Aorta (tissue), 5 donors: ENCODE measurements around the gene TP53. TPM values are rescaled to one million over a fixed set of nuclear protein-coding genes. Genes with fewer than 3 reads are reported as not detected.
"Not testable (repeated sequence)": the region's sequence is repeated elsewhere in the genome, so short reads cannot be mapped to it uniquely, and the experiment has no call there.

ENCODE experiments used
- ATAC-seq: fragments of 200-7000 bp; cut with Tn5 transposase; one replicate; pipeline ENCODE4 v1.9.1; 2022; ENCODE audit warnings: moderate library complexity; ENCODE audit not compliant: low FRiP score
- DNase-seq, 2 donors: peaks; one replicate each; pipeline ENCODE4 v3.0.0-alpha.2; 2020
- H3K27ac ChIP-seq, 2 donors: one replicate each; pipeline ENCODE4 v1.5.1; 2013; ENCODE audit warnings: low read length in 2 of 2, mild to moderate bottlenecking in 2 of 2, moderate library complexity in 2 of 2, control low read depth in 1 of 2, inconsistent platforms in 1 of 2, low read depth in 1 of 2
- H3K27me3 ChIP-seq, 2 donors: one replicate each; pipeline ENCODE4 v1.6.1; 2013; ENCODE audit warnings: control low read depth in 1 of 2, low read length in 1 of 2, mild to moderate bottlenecking in 1 of 2, moderate library complexity in 1 of 2; ENCODE audit not compliant: insufficient read depth in 2 of 2, control insufficient read depth in 1 of 2
- H3K36me3 ChIP-seq, 2 donors: one replicate each; pipeline ENCODE4 v1.6.1; 2013; ENCODE audit warnings: control low read depth in 1 of 2, low read length in 1 of 2, mild to moderate bottlenecking in 1 of 2; ENCODE audit not compliant: insufficient read depth in 2 of 2, control insufficient read depth in 1 of 2
- H3K4me1 ChIP-seq, 2 donors: one replicate each; pipeline ENCODE4 v1.6.1; 2013; ENCODE audit warnings: low read length in 2 of 2, control low read depth in 1 of 2, mild to moderate bottlenecking in 1 of 2, moderate library complexity in 1 of 2; ENCODE audit not compliant: insufficient read depth in 2 of 2, control insufficient read depth in 1 of 2
- H3K4me3 ChIP-seq, 2 donors: one replicate each; pipeline ENCODE4 v1.5.1; 2013; ENCODE audit warnings: low read length in 2 of 2, control low read depth in 1 of 2, mild to moderate bottlenecking in 1 of 2
- H3K9me3 ChIP-seq: one replicate; pipeline ENCODE4 v1.6.1; 2013; ENCODE audit warnings: mild to moderate bottlenecking, low read length; ENCODE audit not compliant: control insufficient read depth
- WGBS, 2 donors: extraction: QIAGEN DNeasy Blood & Tissue Kit; methylation state at CpG; one replicate each; pipeline ENCODE4 v1.1.7; 2013; 5-methylcytosine and 5-hydroxymethylcytosine counted together
- intact Hi-C, 2 donors: fragments of 100-400 bp; cut with DNase I; formaldehyde crosslinking; loops; one replicate each; pipeline versions ENCODE4 v1.14.2 to v1.15.0; 2022
- polyA plus RNA-seq, 2 donors: library from polyadenylated mRNA; stranded (reverse); fragments of 200-250 nt; gene quantifications; one replicate each; pipeline ENCODE4 v1.2.3, GENCODE V29; 2013
- total RNA-seq, 2 donors: library from RNA; stranded (reverse); fragmentation: NEBNext Ultra II Directional; extraction: Animal tissue kit (Norgen Biotek cat#: 25700); gene quantifications; one replicate each; pipeline ENCODE4 v1.2.1, GENCODE V29; 2021
- donor health status: healthy with polysubstance abuse.
- donor health status: Bipolar disorder and iron deficiency.
- donor health status: DM: no; HTN: no; CAD: no.
- donor health status: DM: no; HTN: no; CAD: no.
- donor health status: DM: yes; HTN: yes; CAD: no.

Gene TP53
- total and polyA plus RNA-seq, 4 donors, result 9.5 to 45.3 (median 18.5) TPM

- DNase-seq (no peak), ATAC-seq (no peak)
- intact Hi-C loops, result no loop called here
- H3K36me3 ChIP-seq, result no peaks in the 10 kb centered on the region
- no peak overlapping the region for H3K4me3 ChIP-seq
- no peak overlapping the region for H3K27ac ChIP-seq
- WGBS, 2 donors, result 52 to 65% methylated on average over 6 of the region's 6 CpGs
- H3K27me3 ChIP-seq, result no peaks in the 10 kb centered on the region
- no peaks in the 10 kb centered on the region for H3K9me3 ChIP-seq
- no peaks in the 10 kb centered on the region for H3K4me1 ChIP-seq
These were observed 54.8 kb downstream of the TP53 start for GRCh38 chr17:7632492-7632894.

DNA sequence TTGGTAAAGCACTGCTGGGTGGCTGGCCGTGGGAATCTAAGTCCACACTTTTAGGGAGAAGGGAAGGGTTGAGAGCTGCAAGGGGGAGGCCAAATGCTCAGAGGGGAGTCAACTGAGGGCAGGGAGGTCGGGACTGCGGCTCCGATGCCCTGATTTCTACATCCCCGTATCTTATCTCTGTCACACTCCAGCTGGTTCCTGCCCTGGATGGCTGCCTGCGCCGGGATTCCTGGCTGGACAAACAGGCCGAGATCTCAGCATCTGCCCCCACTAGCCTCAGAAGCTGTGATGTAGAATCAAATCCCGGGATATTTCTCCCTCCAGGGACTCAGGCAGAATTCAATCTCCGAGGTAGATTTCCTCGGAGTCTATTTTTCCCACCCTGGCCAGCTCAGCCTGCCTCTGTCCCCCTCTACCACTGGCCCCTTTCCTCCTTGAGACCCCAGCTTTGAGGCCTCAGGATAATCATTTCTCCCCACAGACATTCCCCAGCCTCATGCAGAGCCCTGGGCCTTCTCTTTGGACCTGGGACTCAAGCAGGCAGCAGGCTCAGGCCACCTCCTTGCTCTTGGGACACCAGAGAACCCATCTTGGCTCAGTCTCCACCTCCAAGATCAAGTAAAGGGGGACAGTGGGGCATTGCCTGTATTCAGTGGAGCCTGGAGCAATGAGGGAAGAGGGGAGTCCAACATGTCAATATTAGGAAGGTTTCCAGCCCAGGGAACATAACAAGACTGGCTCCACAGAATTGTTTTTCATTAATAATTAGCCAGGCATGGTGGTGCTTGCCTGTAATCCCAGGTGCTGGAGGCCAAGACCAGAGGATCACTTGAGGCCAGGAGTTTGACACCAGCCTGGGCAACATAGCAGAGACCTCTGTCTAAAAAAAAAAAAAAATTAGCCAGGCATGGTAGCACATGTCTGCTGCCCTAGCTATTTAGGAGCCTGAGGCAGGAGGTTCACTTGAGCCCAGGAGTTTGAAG, 55.6 kb downstream of the TP53 start:
- H3K36me3 ChIP-seq, result no peaks in the 10 kb centered on the region
- 78 to 90% methylated on average over 11 of the region's 11 CpGs for WGBS, 2 donors
- intact Hi-C loops, result no loop called here
- H3K4me1 ChIP-seq, result no peaks in the 10 kb centered on the region
- DNase-seq, result no peak
- no peaks in the 10 kb centered on the region for H3K9me3 ChIP-seq
- ATAC-seq, result no peak
- H3K4me3 ChIP-seq, result no peak overlapping the region
- no peak overlapping the region for H3K27ac ChIP-seq
- no peaks in the 10 kb centered on the region for H3K27me3 ChIP-seq

DNA sequence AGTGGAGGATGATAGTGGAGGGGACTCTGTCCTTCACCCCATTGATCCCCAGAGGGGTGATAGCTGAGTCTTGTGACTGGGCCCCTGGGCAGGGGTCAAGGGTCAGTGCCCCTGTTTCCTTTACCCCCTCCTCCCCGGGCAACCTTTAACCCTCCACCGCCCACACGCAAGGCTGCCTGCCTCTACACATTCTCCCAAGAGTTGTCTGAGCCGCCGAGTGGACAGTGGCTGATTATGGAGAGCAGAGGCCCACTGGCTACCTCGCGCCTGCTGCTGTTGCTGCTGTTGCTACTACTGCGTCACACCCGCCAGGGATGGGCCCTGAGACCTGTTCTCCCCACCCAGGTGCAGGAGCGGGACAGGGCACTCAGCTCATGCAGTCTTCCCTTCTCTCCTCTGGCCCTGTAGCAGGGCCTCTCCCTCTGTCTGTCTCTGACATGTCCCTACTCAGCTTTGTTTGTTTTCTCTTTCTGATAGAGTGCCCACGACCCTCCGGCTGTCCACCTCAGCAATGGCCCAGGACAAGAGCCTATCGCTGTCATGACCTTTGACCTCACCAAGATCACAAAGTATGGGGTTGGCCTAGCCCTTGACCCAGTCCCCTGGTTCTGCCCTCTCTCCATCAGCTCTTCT, 57.2 kb downstream of the TP53 start, which contains the start of gene SHBG:
TSS of gene SHBG (plus strand) at position 197 of the 633 bp plus-strand sequence. CDS start at position 235, 38 bp downstream.
- Histone ChIP-seq H3K4me1 (no peaks in the 10 kb centered on the region), H3K4me3 (no peak within 1 kb of the TSS), H3K27me3 (no peaks in the 10 kb centered on the region), H3K36me3 (no peaks in the 10 kb centered on the region), H3K9me3 (no peaks in the 10 kb centered on the region), H3K27ac (no peak within 1 kb of the TSS)
- intact Hi-C loops, result loop anchor here (5.0 kb wide), 1 partner anchor 57 kb away; the partner anchor contains the start of genes TP53 (in 2 of the 2) and WRAP53 (in 2 of the 2)
- ATAC-seq (no peak), DNase-seq (no peak)
- 69 to 70% methylated on average over 13 of the region's 13 CpGs for whole genome bisulfite sequencing, 2 donors

DNA sequence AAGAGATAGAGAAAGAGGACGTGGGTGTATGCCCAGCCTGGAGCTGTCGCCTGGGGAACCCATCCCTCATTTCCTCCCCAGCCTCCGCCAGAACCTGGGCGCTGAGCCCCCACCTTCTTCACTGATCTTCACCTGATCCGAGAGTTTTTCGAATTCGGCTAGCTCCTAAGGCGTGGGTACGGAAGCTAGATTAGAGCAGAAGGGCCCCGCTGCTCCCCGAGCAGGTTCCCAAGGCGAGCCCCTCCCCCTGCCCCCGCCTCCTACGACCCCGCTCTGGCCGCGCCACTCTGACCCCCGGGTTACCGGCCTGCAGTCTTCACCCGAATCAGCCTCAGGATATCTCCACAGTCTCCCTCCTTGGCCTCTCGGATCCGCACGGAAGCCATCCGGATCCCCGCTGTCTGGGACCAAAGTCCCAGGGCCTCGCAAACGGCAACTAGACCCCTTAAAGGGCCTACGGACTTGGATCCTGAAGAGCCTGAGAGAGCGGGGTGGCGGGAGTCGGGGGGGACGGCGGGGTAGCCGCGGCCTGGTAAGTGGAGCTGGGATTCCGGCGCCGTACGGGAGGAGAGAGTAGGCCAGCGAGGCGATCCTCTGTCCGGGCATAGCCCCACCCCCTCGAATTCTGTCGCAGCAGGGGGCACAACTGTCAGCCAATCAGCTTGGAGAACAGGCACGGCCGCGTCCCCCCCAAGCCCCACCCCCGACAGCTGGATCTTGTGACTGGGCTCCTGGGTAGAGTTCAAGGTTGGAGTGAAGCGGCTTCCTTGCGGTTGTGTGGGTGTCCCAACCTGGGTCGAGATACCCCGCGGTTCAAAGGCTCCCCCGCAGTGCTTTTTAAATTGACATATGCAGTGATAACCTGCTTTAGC, 59.8 kb downstream of the TP53 start, which contains the start of gene SAT2:
TSS of gene SAT2 (minus strand) at position 572 of the 872 bp plus-strand sequence. CDS start at position 386, 186 bp downstream.
- Histone ChIP-seq H3K4me3 (peak within 1 kb of the TSS; percentile 78 to 93), H3K4me1 (no peaks in the 10 kb centered on the region), H3K9me3 (no peaks in the 10 kb centered on the region), H3K36me3 (no peaks in the 10 kb centered on the region), H3K27me3 (no peaks in the 10 kb centered on the region), H3K27ac (peak within 1 kb of the TSS in 1 of 2 donors; percentile 30)
- intact Hi-C loops, result loop anchor here (5.0 kb wide), 1 partner anchor 60 kb away; the partner anchor contains the start of genes TP53 (in 2 of the 2) and WRAP53 (in 2 of the 2)
- ATAC-seq (peak; percentile 98), DNase-seq (peak; percentile 97 to 98)
- WGBS, 2 donors, result 0 to 1% methylated on average over 54 of the region's 54 CpGs

DNA sequence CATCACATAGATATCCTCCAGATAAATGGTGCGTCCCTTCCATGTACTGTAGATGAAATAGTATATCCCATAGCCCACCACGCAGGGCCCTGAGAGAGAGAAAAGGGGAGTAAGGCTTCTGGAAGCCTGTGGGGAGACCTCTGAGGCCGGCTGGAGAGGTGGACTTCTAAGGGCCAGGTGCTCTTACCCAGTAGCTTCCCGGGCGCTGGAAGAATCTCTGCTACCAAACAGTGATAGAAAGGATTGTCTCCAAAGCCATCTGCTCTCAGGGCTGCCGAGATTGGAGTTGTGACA, 60.4 kb downstream of the TP53 start:
- DNase-seq (no peak), ATAC-seq (no peak)
- WGBS, 2 donors, result 27 to 29% methylated on average over 6 of the region's 6 CpGs
- H3K9me3 ChIP-seq, result no peaks in the 10 kb centered on the region
- no peaks in the 10 kb centered on the region for H3K4me1 ChIP-seq
- H3K36me3 ChIP-seq, result no peaks in the 10 kb centered on the region
- peak overlapping the region in 1 of 2 donors; percentile 21 for H3K27ac ChIP-seq
- no peaks in the 10 kb centered on the region for H3K27me3 ChIP-seq
- peak overlapping the region; percentile 78 to 93 for H3K4me3 ChIP-seq
- intact Hi-C loops, result loop anchor here (5.0 kb wide), 1 partner anchor 60 kb away; the partner anchor contains the start of genes TP53 (in 2 of the 2) and WRAP53 (in 2 of the 2)

DNA sequence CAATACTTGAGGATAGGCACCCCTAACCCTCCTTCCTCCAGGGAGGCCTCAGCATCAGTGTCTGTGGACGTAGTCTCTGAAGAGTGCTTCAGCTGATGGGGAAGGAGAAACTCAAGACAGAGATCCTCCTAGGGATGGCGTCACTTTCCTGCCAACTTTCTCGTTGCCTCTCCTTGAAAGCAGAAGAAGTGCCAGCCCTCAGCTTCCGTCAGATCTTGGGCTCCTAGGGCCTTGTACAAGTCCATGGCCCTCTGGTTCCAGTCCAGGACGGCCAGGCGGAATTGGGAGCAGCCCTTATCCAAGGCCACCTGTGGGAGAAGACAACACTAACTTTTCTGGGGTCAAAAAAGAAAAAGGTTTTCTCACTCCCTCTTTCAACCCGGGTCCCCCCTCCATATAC, 61.0 kb downstream of the TP53 start:
- intact Hi-C loops, result loop anchor here (5.0 kb wide), 1 partner anchor 61 kb away; the partner anchor contains the start of genes TP53 (in 2 of the 2) and WRAP53 (in 2 of the 2)
- DNase-seq, result peak in 1 of 2 donors; percentile 69
- WGBS, 2 donors, result 92 to 93% methylated on average over 7 of the region's 7 CpGs
- ATAC-seq, result no peak
- H3K27me3 ChIP-seq, result no peaks in the 10 kb centered on the region
- no peak overlapping the region for H3K27ac ChIP-seq
- H3K4me1 ChIP-seq, result no peaks in the 10 kb centered on the region
- no peaks in the 10 kb centered on the region for H3K9me3 ChIP-seq
- H3K4me3 ChIP-seq, result no peak overlapping the region
- H3K36me3 ChIP-seq, result no peaks in the 10 kb centered on the region

- not testable (repeated sequence) for H3K4me3 ChIP-seq, DNase-seq, H3K36me3 ChIP-seq, H3K27me3 ChIP-seq, H3K27ac ChIP-seq, ATAC-seq, H3K9me3 ChIP-seq, H3K4me1 ChIP-seq
- intact Hi-C loops, result loop anchor here (5.0 kb wide), 1 partner anchor 62 kb away; the partner anchor contains the start of genes TP53 (in 2 of the 2) and WRAP53 (in 2 of the 2)
- 96 to 97% methylated on average over 16 of the region's 16 CpGs for WGBS, 2 donors
These were observed 61.5 kb downstream of the TP53 start for GRCh38 chr17:7625749-7626148.

- intact Hi-C loops, result no loop called here
- no peak for ATAC-seq
These were observed 63.6 kb downstream of the TP53 start for GRCh38 chr17:7623661-7624060.

More at GRCh38 chr17:7623661-7624060, 63.6 kb downstream of the TP53 start:
- DNase-seq, result no peak
- H3K4me1 ChIP-seq, result no peaks in the 10 kb centered on the region
- WGBS, 2 donors, result 85% methylated on average over 5 of the region's 5 CpGs
- H3K27ac ChIP-seq, result no peak overlapping the region
- no peaks in the 10 kb centered on the region for H3K36me3 ChIP-seq
- H3K4me3 ChIP-seq, result no peak overlapping the region
- no peaks in the 10 kb centered on the region for H3K9me3 ChIP-seq
- H3K27me3 ChIP-seq, result no peaks in the 10 kb centered on the region
